HS-5 (cell line): Measurements from ENCODE around the gene CHST9.
"Not testable (repeated sequence)": the region's sequence is repeated elsewhere in the genome, so short reads cannot be mapped to it uniquely, and the experiment has no call there.

Experiments
- DNase-seq: peaks from one replicate; pipeline ENCODE4 v3.0.0-alpha.2; 2012; ENCODE audit warnings: low read depth

Gene CHST9

DNA sequence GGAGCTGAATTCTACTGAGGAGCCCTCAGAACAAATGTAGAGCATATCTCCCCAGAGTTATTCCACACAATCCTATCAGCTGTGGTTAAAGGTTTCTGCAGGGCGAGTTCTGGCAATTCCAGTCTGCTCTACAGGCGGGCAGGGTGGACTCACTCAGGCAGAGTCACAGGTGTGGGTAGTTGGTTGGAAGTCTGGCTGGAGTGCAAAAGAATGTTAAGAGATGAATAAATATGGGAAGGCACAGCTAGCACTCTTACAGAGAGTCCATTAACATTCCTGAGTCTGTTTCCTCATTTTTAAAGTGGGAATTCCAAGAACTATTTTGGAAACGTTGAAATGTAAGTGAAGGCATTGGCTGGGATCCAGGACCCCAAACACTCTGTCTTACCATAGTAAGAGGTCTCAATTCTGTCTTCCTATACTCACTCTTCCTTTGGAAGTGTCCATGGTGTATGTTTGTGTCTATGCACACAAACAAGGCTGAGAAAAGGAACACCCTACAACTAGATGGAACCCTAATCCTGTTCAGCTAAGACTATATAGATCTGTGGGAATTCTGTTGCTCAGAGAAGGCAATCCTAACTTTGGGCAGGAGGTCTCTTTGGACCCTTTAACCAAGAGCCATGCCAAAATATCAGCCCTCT, 256.3 kb downstream of the CHST9 start:
- no peak for DNase-seq

DNA sequence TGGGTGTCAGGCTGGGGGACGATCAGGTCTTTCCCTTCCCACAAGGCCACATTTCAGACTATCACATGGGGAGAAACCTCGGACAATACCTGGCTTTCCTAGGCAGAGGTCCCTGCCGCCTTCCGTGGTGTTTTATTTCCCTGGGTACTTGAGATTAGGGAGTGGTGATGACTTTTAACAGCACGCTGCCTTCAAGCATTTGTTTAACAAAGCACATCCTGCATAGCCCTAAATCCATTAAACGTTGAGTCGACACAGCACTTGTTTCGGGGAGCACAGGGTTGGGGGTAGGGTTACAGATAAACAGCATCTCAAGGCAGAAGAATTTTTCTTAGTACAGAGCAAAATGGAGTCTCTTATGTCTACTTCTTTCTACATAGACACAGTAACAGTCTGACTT, 257.3 kb downstream of the CHST9 start:
- not testable (repeated sequence) for DNase-seq

DNA sequence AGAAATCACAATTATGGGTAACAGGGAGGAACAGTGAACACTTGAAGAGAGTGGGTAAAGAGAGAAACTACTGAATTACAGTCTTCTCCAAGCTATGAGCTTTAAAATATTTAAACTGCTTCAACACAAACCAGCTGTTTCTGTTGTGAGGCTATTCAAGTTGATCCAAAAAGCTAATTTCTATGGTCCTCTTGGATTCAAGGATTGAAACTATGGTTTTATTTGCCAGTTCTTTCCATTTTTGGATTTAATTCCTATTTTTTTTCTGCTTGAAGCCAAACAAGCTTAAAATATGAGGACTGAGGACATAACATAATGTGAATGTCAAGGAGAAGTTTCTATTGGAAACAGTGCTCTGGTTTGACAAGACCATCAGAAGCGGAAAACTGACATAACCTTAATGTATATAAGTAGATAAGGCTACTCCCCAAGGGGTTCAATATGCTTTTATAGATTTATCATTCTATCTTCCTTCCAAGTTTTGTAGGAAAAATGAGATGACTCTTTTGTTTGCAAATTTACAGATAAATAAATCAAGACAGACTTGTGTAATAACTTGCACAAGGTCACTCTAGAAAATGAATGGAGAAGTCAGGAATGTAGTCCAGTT, 258.9 kb downstream of the CHST9 start:
- DNase-seq = no peak

DNA sequence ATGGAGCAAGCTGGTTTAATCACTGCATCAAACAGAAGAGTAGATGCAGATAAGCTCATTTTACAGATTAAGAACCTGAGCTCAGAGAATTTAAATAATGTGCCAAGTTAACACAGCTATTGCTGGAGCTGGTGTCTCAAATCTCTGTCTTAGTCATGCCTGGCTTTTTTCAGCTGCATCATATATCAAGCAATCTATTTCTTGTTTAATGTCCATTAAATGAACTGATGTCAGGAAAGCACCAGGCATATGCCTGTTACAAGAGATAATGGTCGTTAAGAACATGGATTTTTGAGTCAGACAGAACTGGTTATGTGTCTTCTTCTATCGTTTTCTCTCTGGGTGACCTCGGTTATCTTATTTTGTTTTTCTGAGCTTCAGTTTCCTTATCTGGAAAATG, 259.8 kb downstream of the CHST9 start:
- no peak for DNase-seq

DNA sequence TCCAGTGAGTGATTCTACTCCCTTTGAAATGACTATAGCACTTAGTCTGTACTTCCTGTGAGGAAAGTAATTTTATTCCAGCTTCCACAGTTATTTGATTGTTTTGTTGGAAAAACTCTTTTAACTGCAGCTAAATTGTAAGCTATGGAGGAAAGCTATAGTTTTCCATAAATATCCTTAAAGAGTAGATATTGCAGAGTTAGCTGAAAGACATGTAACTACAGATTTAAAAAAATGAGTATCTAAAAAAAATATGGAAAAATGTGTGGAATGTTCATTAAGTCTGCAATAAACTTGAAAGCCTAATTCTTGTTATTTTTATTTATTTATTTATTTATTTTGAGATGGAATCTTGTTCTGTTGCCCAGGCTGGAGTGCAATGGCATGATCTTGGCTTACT, 262.8 kb downstream of the CHST9 start:
- no peak for DNase-seq

DNA sequence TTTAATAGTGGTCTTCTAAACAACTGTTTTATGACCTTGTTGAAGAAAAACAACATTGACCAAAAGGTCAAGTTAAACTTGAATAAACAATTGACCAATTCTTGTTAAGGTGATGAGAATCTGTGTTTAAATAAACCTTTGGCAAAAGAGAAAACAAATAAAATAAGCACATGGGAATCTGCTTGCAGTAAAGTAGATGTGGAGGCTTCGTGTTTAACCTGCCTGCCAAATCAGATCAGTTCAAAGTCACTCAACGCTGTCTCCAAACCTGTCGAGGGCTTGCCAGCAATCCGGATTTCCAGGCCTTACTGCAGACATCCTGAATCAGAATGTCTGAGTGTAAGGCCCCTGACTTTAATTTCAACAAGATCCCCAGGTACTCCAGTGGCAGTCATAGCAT, 264.5 kb downstream of the CHST9 start:
- no peak for DNase-seq

DNA sequence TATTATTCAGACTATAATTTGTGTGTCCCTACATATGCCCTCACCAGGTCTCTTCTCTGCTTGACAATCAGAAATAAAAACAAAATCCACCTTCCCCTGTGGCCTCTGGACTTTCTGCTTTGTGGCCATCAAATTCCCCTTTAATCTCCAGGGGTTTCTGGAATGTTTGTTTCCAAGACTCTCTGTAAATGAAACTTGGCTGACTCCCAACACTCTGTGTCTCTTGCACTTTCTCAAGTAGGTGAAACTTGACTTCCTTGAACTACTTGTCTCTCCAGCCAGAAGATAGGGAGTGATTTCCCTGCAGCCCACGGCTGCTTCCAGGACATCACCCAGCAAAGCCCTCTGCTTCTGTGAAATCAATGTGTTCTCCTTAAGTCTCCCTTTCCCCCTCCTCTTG, 265.5 kb downstream of the CHST9 start:
- no peak for DNase-seq

DNA sequence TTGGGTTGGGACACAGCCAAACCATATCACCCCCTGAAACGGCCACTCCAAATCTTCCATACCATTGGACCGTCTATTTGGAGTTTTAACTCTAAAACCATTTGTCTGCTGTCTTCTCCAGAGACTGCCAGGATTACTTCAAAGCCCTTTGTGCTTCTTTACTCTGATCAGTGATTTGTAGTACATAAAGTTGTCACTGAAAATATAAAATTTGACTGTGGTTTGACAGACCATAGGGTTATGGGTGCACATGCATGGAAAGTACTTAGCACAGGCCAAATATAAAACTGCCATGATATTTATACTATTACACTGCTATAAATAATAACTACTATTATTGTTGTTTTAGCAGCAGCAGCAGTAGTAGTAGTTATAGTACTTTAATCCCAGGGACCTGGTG, 265.9 kb downstream of the CHST9 start:
- no peak for DNase-seq

DNA sequence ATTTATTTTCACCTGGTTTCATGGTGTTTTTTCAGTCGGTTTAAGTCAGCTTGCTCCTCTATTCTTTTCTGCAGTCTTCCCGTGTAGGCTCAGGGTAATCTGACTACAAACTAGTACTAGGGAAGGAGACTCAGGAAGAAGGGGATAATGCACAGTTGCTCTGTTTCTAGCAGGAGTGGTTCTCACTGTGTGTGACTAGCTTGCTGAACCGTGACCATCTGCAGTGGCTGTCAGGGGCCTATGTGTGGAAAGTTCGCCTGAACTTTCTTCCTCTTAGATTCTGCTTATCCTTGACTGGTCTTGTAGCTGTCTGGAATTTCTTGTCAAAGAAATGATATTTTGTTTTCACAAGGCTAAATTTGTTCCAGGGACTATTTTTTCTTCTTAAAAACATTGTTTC, 273.3 kb downstream of the CHST9 start:
- DNase-seq = no peak

DNA sequence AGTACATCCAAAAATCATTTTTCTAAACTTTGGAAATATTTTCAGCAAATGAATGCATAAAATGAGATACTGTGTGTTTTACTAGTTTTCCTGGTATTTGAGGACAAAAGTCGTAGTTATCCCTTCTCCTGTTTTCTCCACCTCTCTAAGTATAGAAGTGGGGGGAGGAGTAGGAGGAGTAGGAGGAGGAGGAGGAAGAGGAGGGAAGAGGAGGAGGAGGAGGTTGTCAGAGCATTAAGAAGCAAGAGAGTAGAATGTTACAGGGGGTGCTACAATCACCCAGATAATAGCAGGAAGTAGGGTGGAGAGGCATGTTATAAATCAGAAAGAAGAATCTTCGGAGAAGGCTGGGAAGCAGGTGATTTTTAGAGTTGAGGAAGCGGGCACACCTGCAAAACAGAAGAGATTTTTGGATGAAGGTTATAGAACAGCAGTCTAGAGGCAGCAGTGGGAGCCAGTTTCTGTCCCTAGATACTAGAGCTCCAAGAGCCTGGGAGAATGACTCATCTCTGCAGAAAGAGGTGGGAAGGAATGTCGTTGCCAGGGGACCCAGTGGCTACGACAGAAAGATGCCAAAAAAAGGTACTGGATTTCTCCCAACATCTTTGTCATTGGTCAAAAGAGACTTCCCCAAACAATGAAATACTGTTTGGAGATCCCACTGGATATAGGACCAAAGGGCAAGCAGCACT, 275.4 kb downstream of the CHST9 start:
- no peak for DNase-seq

DNA sequence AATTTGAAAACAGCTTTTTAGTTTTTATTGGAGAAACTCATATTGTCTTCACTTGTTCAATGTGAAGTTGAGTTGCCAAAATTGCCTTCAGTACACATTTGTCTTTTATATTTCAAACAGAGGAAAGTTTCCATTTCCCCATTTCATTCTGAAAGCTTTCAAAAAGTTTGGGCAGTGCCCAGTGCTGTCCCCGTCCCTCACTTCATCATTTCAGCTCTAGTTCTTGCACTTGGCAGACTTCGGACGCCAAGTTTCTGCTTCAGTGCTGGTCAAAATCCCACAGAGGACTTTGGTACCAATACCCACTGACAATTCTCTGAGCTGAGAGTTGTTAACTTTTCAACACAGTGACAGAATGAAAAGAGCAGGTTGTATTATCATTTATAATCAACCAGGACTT, 276.2 kb downstream of the CHST9 start:
- no peak for DNase-seq

DNA sequence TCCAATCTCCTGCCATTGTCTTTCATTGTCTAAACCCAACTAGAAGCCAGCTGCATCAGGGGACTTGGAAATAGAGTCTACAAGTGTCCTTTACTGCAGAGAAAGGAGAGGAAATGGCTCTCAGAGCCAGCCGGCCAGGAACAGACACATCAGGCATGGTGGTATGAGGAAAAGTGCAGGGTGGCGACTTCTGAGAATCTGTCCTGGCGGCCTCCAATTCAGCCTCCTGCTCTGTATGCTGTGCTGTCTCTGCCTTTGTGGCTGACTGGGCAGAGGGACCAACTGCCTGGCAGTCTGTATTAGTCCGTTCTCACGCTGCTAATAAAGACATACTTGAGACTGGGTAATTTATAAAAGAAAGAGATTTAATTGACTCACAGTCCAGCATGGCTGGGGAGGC, 282.8 kb downstream of the CHST9 start:
- no peak for DNase-seq

DNA sequence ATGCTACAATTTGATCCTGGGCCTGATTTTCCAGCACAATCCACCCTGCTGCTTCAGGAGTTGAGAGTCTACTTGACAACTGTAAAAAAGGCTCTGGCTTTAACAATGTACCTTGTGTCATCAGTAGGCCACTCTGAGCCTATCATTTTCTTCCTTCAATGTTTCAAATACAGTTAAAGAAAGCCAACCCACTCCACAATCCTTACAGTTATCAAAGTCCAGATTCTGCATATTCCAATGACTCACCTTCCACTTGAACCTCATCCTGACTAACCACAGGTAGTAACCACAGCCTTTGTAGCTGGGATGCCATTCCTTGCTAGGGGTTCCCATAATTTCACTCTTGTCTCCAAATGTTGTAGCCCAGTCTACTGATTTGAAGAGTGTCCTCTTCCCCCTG, 284.1 kb downstream of the CHST9 start:
- DNase-seq = no peak

DNA sequence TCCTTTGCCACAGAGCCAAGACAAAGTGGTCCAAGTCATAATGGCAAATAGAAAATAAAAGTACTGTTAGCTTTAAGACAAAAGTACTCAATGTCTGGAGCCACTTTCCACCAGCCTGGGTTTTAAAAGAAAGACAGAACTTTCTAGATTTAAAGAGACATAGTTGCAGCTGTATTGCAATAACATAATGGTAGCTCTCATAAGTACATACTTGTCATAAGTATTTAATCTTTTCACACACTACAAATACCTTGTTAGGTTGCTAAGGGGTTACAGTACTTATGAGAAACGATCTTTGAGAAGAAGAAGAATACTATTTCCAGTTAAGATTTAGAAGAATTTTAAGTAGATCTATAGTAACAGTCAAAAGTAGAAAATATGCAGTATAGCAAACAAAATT, 290.7 kb downstream of the CHST9 start:
- no peak for DNase-seq

DNA sequence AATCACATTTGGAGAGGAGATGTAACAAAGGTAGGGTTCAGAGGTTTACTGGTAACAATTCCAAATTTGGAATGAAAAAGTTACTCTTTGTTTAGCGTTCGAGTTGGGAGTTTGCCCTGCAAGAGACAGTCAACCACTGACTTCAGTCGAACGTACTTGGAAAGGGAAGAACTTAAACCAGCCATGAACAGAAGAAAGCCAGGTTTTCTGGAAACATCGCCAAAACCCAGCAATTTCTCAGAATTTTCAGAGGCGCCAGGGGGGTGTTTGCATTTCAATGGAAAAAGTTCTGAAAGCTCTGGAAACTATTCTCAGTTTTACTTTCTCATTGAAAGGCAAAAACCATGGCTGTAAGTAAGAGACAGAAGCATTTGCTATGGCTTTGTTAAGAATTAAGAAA, 291.1 kb downstream of the CHST9 start:
- DNase-seq = no peak

DNA sequence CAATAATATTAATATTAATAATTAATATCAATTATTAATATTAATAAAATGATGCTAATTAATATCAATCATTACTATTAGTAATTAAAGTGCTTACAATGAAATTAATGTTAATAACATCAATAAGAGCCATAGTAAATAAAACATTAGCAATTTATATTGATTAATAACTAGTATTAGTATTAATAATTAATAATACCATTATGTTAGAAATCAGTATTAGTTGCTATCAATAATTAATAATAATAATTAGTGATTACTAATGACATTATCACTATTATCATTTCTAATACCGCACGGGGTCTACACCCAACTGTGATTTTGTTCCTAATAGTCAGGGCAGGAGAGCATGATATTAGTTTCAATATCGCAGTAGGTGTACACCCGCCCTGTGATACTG, 296.8 kb downstream of the CHST9 start:
- no peak for DNase-seq

DNA sequence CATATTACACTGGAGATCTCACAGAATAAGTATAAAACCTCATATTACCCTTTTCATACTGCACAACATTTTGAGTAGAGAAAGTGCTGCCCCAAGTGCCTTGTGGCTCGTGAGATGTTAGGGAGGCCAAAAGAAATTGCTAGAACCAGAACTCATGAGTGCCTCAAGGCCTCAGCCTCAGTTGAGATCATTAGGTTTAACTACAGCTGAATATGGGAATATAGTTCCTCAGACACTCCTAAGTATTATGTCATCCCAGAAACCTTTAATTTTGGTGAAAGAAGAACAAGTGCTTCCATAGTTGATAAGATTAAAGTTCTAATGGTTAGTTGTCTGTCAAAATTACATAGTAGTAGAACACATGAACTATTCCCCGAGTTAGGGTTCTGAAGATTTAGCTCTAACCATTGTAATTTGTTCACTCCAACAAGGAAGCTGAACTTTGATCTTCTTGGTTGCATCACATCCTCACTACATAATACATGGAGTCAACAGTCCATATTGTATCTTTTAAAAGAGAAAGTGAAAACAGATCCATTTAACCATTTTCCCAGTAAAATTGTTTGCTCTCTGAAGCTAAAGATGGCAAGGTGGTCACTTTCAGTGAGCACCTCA, 310.0 kb downstream of the CHST9 start:
- no peak for DNase-seq

DNA sequence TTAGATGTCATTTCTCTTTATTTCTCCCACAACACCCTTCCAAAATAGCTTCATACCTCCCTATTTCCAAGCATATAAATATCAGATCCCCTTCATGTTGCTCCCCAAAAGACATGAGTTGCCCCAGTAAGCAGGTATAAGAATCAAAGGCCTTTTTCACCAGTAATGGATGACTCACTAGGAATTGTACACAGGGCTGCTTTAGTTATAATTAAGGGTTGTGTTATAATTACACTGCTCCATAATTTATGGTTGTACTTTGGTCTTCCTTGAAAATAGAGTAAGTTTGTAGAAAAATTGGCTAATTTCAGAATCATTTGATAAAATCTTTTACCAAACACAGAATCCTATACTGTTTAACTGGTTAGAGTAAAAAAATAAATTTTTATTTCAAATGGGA, 310.8 kb downstream of the CHST9 start:
- DNase-seq = no peak

DNA sequence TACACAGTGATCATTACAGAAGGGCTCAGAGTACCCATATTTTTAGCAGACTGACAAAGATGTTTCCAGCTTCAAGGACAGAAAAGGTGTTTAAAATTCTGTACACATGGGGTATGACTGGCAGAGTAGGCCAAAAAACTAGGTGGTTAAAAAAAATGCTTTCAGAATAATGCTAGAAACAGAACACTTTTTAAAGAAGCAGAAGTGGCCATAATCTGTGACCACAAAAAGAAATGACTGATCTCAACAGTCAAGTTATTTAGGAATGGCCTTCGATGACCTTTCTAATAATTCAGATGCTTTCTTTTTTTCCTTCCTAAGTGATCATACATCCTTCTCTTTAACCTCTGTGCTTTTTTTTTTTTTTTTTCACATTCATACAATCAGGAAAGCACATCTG, 315.5 kb downstream of the CHST9 start:
- no peak for DNase-seq

DNA sequence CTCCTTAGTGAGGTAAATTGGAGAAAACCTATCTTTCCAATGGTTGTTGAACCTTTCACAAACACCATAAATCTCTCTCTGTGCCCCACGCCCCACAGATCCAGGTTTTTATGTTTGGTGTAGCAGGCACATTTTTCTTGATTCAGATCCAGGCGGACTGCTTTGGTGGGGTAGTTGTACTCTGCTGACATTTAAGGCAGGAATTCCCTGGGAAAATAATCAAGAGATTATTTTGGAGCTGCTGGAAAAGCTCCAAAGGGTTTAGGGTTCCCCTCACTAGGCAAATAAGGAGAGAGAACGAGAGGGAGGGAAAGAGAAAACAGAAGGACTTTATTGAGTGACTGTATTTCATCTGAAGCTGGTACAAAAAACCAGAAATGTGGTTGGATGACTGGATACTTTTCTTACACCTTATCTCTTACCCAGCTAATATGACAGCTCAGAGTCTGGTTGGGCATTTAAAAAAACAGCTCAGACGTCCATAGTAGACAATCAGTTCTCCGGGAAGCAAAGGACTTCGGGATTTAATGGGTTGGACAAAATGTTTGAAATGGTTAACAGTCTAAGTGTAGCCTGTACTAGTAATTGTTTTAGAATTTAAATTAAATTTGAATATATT, 316.0 kb downstream of the CHST9 start:
- no peak for DNase-seq

DNA sequence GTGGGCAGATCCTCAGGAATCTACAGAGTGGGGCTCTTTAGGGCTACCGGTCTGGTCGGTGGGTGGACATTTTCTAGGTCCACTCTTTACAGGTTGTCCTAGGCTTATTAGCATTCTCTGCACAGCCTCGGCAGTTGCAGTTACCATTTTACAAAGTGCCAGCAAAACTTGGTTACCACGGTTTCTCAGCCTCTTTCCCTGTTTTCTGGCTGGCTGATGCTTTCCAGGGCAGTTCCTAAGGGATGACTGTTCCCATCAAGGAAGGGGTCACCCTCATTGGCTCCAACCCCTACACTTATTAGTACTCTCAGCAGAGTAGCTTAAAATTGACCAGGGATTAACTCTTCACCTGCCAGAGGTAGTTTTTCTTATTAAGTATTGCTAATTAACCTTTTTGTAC, 317.6 kb downstream of the CHST9 start:
- DNase-seq = no peak

DNA sequence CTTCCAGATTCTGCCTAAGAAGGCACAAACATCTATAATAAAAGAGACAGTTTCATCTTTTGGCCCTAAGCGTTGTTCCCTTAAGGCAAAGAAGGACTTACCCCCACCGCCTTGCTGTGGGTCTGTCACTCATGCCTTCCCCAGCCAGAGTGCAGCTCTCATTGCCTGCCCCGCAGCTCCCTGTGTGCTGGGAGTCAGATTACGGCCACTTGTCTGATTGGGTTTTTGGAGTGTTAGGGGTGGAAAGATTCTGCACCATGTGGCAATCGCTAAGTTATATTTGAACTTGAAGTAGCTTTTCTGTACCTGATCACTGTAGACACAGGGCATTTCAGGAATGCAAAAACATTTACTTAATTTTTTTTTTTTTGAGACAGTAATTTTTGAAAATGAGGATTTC, 319.6 kb downstream of the CHST9 start, which contains the start of gene AQP4:
AQP4 (minus strand) TSS at position 151 of the 400 bp plus-strand sequence; CDS start at position 133, 18 bp downstream.
- DNase-seq = no peak

DNA sequence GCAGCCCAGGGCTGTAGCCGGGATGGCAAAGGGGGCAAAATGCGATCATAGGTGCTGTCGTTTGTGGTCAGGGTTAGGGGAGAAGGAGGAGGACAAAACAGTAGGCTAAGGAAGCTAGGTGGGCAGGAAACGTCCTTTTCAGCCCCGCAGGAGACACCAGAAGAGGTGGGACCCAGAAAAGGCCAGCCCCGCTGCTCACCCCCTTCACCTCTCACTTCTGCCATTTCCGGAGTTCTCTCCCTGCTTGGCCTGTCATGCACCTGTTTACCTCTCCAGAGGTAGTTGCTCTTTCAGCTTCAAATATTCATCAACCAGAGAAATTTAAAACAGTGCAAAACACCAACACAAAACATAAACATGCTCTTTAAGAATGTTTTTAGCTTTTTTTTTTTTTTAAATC, 320.4 kb downstream of the CHST9 start:
- DNase-seq = no peak
